ENCODE results near the gene FXYD7.

The FXYD7 gene

DNA sequence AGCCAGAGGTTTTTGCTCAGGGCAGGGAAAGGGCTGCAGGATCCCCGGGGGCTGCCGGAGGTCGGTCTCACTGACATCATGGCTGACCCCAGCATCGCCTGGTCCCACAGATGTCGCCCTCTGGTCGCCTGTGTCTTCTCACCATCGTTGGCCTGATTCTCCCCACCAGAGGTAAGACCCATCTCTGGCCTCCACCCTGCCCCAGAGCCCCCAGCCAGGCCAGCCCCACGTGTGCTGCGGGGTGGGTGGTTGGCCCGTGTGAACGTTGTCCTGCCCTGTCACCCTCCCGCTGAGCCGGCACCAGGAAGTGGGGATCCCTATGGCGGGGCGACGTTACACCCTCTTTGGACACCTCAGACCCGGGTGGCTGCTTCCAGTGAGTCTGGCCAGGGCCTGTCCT is 12.4 kb downstream of the FXYD7 start:
- DNase-seq (ENCODE audit: low read depth): no peak
- TF ChIP-seq, protein P1, sequence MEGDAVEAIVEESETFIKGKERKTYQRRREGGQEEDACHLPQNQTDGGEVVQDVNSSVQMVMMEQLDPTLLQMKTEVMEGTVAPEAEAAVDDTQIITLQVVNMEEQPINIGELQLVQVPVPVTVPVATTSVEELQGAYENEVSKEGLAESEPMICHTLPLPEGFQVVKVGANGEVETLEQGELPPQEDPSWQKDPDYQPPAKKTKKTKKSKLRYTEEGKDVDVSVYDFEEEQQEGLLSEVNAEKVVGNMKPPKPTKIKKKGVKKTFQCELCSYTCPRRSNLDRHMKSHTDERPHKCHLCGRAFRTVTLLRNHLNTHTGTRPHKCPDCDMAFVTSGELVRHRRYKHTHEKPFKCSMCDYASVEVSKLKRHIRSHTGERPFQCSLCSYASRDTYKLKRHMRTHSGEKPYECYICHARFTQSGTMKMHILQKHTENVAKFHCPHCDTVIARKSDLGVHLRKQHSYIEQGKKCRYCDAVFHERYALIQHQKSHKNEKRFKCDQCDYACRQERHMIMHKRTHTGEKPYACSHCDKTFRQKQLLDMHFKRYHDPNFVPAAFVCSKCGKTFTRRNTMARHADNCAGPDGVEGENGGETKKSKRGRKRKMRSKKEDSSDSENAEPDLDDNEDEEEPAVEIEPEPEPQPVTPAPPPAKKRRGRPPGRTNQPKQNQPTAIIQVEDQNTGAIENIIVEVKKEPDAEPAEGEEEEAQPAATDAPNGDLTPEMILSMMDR (IDR thresholded peaks at IDR 0.05; ENCODE audit: control insufficient read depth, extremely low read depth, insufficient read depth): no peak
- no peak overlapping the region for H3K4me3 ChIP-seq (ENCODE audit: low read depth, low read length)

DNA sequence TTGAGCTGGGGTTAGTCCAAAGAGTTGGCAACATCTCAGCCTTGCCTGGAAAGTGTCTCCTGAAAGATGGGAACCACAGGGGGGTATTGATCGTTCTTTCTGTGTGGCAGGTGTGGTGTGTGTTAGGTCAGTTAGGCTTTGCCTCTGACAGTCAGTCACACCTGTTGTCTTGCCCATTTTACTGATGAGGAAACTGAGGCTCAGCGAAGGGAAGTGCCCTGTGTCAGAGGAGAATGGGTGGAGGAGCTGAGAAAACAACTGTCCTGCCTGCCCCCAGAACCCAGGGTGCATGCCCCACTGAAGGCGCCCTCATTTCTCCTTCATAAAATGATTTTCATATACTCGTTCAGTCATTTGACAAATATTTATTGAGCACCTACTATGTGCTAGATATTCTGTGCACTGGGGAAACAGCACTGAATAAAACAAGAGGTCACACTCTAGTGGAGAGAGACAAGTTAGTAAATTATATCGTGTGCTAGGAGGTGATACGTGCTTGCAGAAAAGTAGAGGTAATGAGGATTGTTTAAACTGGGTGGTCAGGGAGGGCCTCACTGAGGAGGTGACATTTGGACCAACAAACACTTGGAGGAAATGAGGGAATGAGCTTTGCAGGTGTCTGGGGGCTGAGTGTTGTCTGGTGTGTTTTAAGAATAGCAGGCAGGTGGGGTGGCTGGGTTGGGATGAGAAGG is 13.1 kb downstream of the FXYD7 start:
- TF ChIP-seq, protein P1 (IDR thresholded peaks at IDR 0.05; ENCODE audit: control insufficient read depth, extremely low read depth, insufficient read depth): no peak
- DNase-seq (ENCODE audit: low read depth): no peak
- no peak overlapping the region for H3K4me3 ChIP-seq (ENCODE audit: low read depth, low read length)

DNA sequence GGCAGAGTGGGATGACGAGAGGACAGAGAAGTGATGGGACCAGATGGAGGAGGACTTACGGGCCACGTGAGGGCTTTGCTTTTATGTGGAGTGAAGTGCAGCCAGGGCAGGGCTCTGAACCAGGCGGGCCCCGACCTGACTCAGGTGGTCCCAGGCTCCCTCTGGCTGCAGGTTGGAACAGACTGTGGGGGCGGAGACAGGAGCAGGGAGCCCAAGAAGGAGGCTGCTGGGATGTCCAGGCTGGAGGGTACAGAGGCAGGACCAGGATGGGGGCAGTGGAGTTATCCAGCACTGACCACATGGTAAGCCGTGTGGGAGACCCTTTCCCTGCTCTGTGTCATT is 13.6 kb downstream of the FXYD7 start:
- H3K4me3 ChIP-seq (ENCODE audit: low read depth, low read length): no peak overlapping the region
- TF ChIP-seq, protein P1 (IDR thresholded peaks at IDR 0.05; ENCODE audit: control insufficient read depth, extremely low read depth, insufficient read depth): no peak

DNA sequence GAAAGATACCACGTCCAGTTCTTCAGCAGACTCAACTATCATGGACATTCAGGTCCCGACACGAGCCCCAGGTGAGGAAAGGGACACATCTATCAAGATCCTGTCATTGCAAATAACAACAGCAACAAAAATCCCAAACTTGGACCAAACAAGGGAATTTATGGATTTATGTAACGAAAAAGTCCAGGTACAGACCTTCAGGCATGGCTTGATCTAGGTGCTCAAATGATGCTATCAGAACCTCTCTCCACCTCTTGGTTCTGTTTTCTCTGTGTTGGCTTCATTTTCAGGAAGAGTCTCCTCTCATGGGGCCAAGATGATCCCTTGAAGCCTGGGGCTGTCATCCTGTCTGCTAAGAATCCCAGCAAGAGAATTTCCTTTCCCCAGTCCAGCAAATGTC is 14.4 kb downstream of the FXYD7 start:
- TF ChIP-seq, protein P1 (IDR thresholded peaks at IDR 0.05; ENCODE audit: control insufficient read depth, extremely low read depth, insufficient read depth): no peak
- DNase-seq (ENCODE audit: low read depth): no peak
- H3K4me3 ChIP-seq (ENCODE audit: low read depth, low read length): no peak overlapping the region

More for the DNA sequence above, 13.6 kb downstream of the FXYD7 start:
- DNase-seq (ENCODE audit: low read depth): no peak

DNA sequence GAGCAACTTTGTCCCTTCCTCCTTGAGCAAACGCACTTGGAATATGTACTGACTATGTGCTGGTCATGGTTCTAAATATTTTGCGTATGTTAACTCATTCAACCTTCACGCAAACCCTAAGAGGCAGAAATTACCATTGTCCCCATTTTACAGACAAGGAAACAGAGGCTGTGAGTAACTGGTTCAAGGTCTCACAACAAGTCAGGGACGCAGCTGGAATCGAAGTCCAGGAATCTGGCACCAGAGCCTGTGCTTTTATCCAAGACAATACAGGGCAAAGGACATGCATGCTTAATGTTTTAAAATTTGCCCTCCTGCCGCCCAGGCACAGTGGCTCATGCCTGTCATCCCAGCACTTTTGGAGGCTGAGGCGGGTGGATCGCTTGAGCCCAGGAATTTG is 16.6 kb downstream of the FXYD7 start:
- TF ChIP-seq, protein P1 (IDR thresholded peaks at IDR 0.05; ENCODE audit: control insufficient read depth, extremely low read depth, insufficient read depth): no peak
- no peak overlapping the region for H3K4me3 ChIP-seq (ENCODE audit: low read depth, low read length)
- DNase-seq (ENCODE audit: low read depth): no peak

DNA sequence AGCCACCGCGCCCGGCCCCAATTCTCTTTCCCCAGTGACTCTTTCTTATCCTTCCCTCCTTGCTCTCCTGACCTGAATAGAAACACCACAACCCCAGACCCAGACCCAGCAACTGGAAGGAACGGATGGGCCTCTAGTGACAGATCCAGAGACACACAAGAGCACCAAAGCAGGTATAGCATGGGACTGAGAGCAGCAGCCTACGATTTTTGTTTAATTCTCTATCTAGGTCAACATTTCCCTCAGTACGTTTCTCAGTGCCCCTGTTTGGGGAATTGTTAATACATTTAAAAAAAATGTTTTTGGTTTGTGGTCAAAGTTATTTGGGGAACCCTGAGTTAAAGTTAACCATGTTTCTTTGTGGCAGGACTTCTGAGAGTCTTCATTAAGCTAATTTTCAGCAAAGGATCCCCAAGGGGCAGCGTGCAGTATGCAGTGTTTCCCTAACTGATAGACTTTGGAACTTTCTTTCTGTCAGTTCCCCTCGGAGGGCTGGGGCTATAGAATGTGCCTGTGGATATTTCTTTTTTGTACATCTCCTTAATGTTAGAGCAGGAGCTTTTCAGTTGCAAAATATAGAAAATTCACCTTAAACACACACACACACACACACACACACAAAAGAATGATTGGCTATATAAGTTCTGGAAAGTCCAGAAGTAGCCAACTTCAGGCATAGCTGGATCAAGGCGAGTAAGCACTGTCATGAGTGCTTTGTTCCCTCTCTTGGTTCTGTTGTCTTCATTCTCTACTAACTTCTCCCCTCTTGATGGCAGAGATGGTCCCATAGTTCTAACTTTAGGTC is 17.8 kb downstream of the FXYD7 start:
- no peak overlapping the region for H3K4me3 ChIP-seq (ENCODE audit: low read depth, low read length)
- DNase-seq (ENCODE audit: low read depth): no peak
- TF ChIP-seq, protein P1 (IDR thresholded peaks at IDR 0.05; ENCODE audit: control insufficient read depth, extremely low read depth, insufficient read depth): no peak
